ENCODE data around the gene C17orf75.
A peak's percentile ranks its signal among the peaks of the same experiment; 100 is the strongest.
"Not testable (repeated sequence)": the region's sequence is repeated elsewhere in the genome, so short reads cannot be mapped to it uniquely, and the experiment has no call there.

C17orf75 gene

GRCh38 chr17:32341857-32342602 is at the start of gene C17orf75:
TSS of gene C17orf75 (minus strand) at chr17:32342173. CDS start at chr17:32342139, 34 bp downstream.
- DNase-seq, result peak; percentile 55 to 68 (median 65)

GRCh38 chr17:32388613-32389459 is 46.9 kb upstream of the C17orf75 start:
- DNase-seq, result no peak

- not testable (repeated sequence) for DNase-seq
Measured at GRCh38 chr17:32388128-32388527, 46.2 kb upstream of the C17orf75 start.

- DNase-seq, result no peak
Measured at GRCh38 chr17:32386844-32387243, 44.9 kb upstream of the C17orf75 start.

GRCh38 chr17:32385971-32386370 is 44.0 kb upstream of the C17orf75 start:
- DNase-seq, result no peak

- DNase-seq, result no peak
Measured at GRCh38 chr17:32385121-32385520, 43.1 kb upstream of the C17orf75 start.

- no peak for DNase-seq
Measured at GRCh38 chr17:32383926-32384434, 42.0 kb upstream of the C17orf75 start.

GRCh38 chr17:32382526-32383223 is 40.7 kb upstream of the C17orf75 start:
- DNase-seq, result no peak

- no peak for DNase-seq
Measured at GRCh38 chr17:32370426-32370825, 28.5 kb upstream of the C17orf75 start.

GRCh38 chr17:32361270-32361669 is 19.3 kb upstream of the C17orf75 start:
- DNase-seq, result no peak

GRCh38 chr17:32357615-32358014 is 15.6 kb upstream of the C17orf75 start:
- DNase-seq, result no peak

- DNase-seq, result no peak
Measured at GRCh38 chr17:32356750-32357149, 14.8 kb upstream of the C17orf75 start.

- no peak for DNase-seq
Measured at GRCh38 chr17:32356378-32356743, 14.4 kb upstream of the C17orf75 start.

GRCh38 chr17:32355649-32356377 is 13.8 kb upstream of the C17orf75 start:
- DNase-seq, result no peak

- DNase-seq, result not testable (repeated sequence)
Measured at GRCh38 chr17:32352734-32353133, 10.8 kb upstream of the C17orf75 start.

- DNase-seq, result no peak
Measured at GRCh38 chr17:32350666-32351418, 8.9 kb upstream of the C17orf75 start.

GRCh38 chr17:32349854-32350665 is 8.1 kb upstream of the C17orf75 start, which contains the start of gene ZNF207:
TSS of gene ZNF207 (plus strand) at chr17:32350157. CDS start at chr17:32350286, 129 bp downstream.
- DNase-seq, result peak; percentile 81 to 89 (median 85)

- no peak for DNase-seq
Measured at GRCh38 chr17:32349503-32349853, 7.5 kb upstream of the C17orf75 start.

GRCh38 chr17:32348483-32348800 is 6.5 kb upstream of the C17orf75 start:
- no peak for DNase-seq

- no peak for DNase-seq
Measured at GRCh38 chr17:32345951-32346600, 4.1 kb upstream of the C17orf75 start.
